CD4-positive, alpha-beta memory T cell (primary cell): ENCODE measurements around the gene SMIM23. TPM values are rescaled to one million over a fixed set of nuclear protein-coding genes. Genes with fewer than 3 reads are reported as not detected.

Experiments used
- CTCF ChIA-PET: fragments of 350-600 bp; sonication (Branson Sonifier 250); formaldehyde crosslinking; loops from one replicate; lab custom pipeline; 2021; ENCODE audit warnings: inconsistent platforms; ENCODE audit not compliant: partially characterized antibody; lab: Charles Lee
- POLR2A ChIA-PET: fragments of 350-600 bp; sonication (Branson Sonifier 250); formaldehyde crosslinking; loops from one replicate; lab custom pipeline; 2021; ENCODE audit not compliant: partially characterized antibody; lab: Charles Lee
- DNase-seq, 5 donors: peaks; one replicate each; pipeline versions ENCODE4 v3.0.0 to v3.0.0-alpha.2; 2020 to 2022; ENCODE audit warnings: mixed read lengths in 1 of 5
- H3K27ac ChIP-seq: one replicate; pipeline ENCODE4 v1.7.0; 2013; ENCODE audit warnings: low read depth, low read length
- H3K27me3 ChIP-seq: 2 replicates; pipeline ENCODE4 v1.7.0; 2013; ENCODE audit warnings: mild to moderate bottlenecking, low read length, moderate library complexity; ENCODE audit not compliant: insufficient read depth
- H3K36me3 ChIP-seq: 2 replicates; pipeline ENCODE4 v1.7.0; 2013; ENCODE audit warnings: mild to moderate bottlenecking, low read length, moderate library complexity; ENCODE audit not compliant: insufficient read depth
- H3K4me1 ChIP-seq: 2 replicates; pipeline ENCODE4 v1.7.0; 2013; ENCODE audit warnings: mild to moderate bottlenecking, low read length, moderate library complexity; ENCODE audit not compliant: insufficient read depth
- H3K4me3 ChIP-seq, 2 donors: one replicate each; pipeline ENCODE4 v1.7.0; 2013; ENCODE audit warnings: low read length in 2 of 2, mild to moderate bottlenecking in 1 of 2
- H3K9me3 ChIP-seq, 2 donors: one replicate each; pipeline ENCODE4 v1.7.0; 2013; ENCODE audit warnings: low read length in 2 of 2, control low read depth in 1 of 2; ENCODE audit not compliant: control insufficient read depth in 1 of 2
- H3K27ac Mint-ChIP-seq, 7 donors: one replicate each; pipeline ENCODE4 v1.8.0; 2020 to 2021; ENCODE audit warnings: mixed read lengths in 7 of 7, mild to moderate bottlenecking in 6 of 7, inconsistent platforms in 3 of 7, moderate library complexity in 3 of 7
- H3K27me3 Mint-ChIP-seq, 2 donors: one replicate each; pipeline ENCODE4 v1.8.0; 2020 to 2021; ENCODE audit warnings: mixed read lengths in 2 of 2
- H3K36me3 Mint-ChIP-seq, 2 donors: one replicate each; pipeline ENCODE4 v1.8.0; 2020 to 2021; ENCODE audit warnings: mixed read lengths in 2 of 2, inconsistent platforms in 1 of 2, mild to moderate bottlenecking in 1 of 2
- H3K4me1 Mint-ChIP-seq, 4 donors: one replicate each; pipeline ENCODE4 v1.8.0; 2020 to 2021; ENCODE audit warnings: mixed read lengths in 4 of 4, mild to moderate bottlenecking in 1 of 4
- H3K4me3 Mint-ChIP-seq, 8 donors: one replicate each; pipeline ENCODE4 v1.8.0; 2020 to 2021; ENCODE audit warnings: mixed read lengths in 8 of 8, mild to moderate bottlenecking in 7 of 8, moderate library complexity in 6 of 8, inconsistent platforms in 3 of 8
- H3K9me3 Mint-ChIP-seq, 8 donors: one replicate each; pipeline ENCODE4 v1.8.0; 2020 to 2021; ENCODE audit warnings: mixed read lengths in 8 of 8, mild to moderate bottlenecking in 5 of 8, inconsistent platforms in 3 of 8, moderate library complexity in 1 of 8
- intact Hi-C: fragments of 100-400 bp; cut with micrococcal nuclease; formaldehyde crosslinking; loops from one replicate; pipeline ENCODE4 v1.15.1; 2023
- polyA plus RNA-seq, 2 donors: library from polyadenylated mRNA; unstranded; fragments of 300-500 nt; fragmentation: Illumina TruSeq; gene quantifications; one replicate each; pipeline ENCODE4 v1.2.3, GENCODE V29; 2021
- total RNA-seq, 2 experiments: library from RNA; stranded (reverse); gene quantifications; one replicate each; pipeline ENCODE4 v1.2.3, GENCODE V29; 2021

SMIM23 gene
- not detected for total RNA-seq
- not detected for polyA plus RNA-seq

GRCh38 chr5:171785517-171785916 is at the start of gene SMIM23:
Gene SMIM23 (plus strand): TSS chr5:171785817. CDS start chr5:171785872, 55 bp downstream.
- H3K4me3 Mint-ChIP-seq = no peak within 1 kb of the TSS
- no peaks in the 10 kb centered on the region for H3K9me3 Mint-ChIP-seq
- H3K4me1 Mint-ChIP-seq = no peaks in the 10 kb centered on the region
- H3K9me3 ChIP-seq = no peaks in the 10 kb centered on the region
- ChIA-PET POLR2A (no interaction called here), CTCF (no interaction called here)
- no peak within 1 kb of the TSS for H3K4me3 ChIP-seq
- H3K36me3 ChIP-seq = no peaks in the 10 kb centered on the region
- no peak within 1 kb of the TSS for H3K27ac ChIP-seq
- intact Hi-C loops = no loop called here
- H3K27me3 ChIP-seq = no peaks in the 10 kb centered on the region
- H3K36me3 Mint-ChIP-seq = no peaks in the 10 kb centered on the region
- H3K27ac Mint-ChIP-seq = no peak within 1 kb of the TSS
- H3K4me1 ChIP-seq = no peaks in the 10 kb centered on the region
- no peak for DNase-seq
- H3K27me3 Mint-ChIP-seq = peaks cover 4 to 21% of the 10 kb centered on the region in 2 donors

GRCh38 chr5:171736976-171737891 is 48.4 kb upstream of the SMIM23 start:
- H3K4me3 Mint-ChIP-seq = no peak overlapping the region
- no peak overlapping the region for H3K27ac ChIP-seq
- no peaks in the 10 kb centered on the region for H3K36me3 ChIP-seq
- no peaks in the 10 kb centered on the region for H3K36me3 Mint-ChIP-seq
- H3K27me3 Mint-ChIP-seq = peaks cover 0 to 1% of the 10 kb centered on the region in 2 donors
- DNase-seq = no peak
- H3K9me3 Mint-ChIP-seq = no peaks in the 10 kb centered on the region
- H3K9me3 ChIP-seq = no peaks in the 10 kb centered on the region
- H3K4me1 Mint-ChIP-seq = peaks cover 0 to 2% (median under 1%) of the 10 kb centered on the region in 4 donors
- no peaks in the 10 kb centered on the region for H3K4me1 ChIP-seq
- intact Hi-C loops = no loop called here
- H3K27ac Mint-ChIP-seq = no peak overlapping the region
- ChIA-PET CTCF (no interaction called here), POLR2A (no interaction called here)
- no peak overlapping the region for H3K4me3 ChIP-seq
- no peaks in the 10 kb centered on the region for H3K27me3 ChIP-seq

- DNase-seq = no peak
- H3K27ac ChIP-seq = no peak overlapping the region
- no peaks in the 10 kb centered on the region for H3K9me3 ChIP-seq
- H3K9me3 Mint-ChIP-seq = peaks cover 0 to under 1% (median 0%) of the 10 kb centered on the region in 8 donors
- H3K4me1 Mint-ChIP-seq = peaks cover 0 to 2% (median under 1%) of the 10 kb centered on the region in 4 donors
- CTCF ChIA-PET = no interaction called here
- H3K4me3 ChIP-seq = no peak overlapping the region
- POLR2A ChIA-PET = no interaction called here
- intact Hi-C loops = no loop called here
- no peaks in the 10 kb centered on the region for H3K27me3 ChIP-seq
- no peak overlapping the region for H3K4me3 Mint-ChIP-seq
- peaks cover 3 to 4% of the 10 kb centered on the region in 2 donors for H3K27me3 Mint-ChIP-seq
- H3K4me1 ChIP-seq = no peaks in the 10 kb centered on the region
- H3K27ac Mint-ChIP-seq = no peak overlapping the region
- no peaks in the 10 kb centered on the region for H3K36me3 ChIP-seq
- H3K36me3 Mint-ChIP-seq = no peaks in the 10 kb centered on the region
Observed at GRCh38 chr5:171738501-171738900, 47.1 kb upstream of the SMIM23 start.

DNA sequence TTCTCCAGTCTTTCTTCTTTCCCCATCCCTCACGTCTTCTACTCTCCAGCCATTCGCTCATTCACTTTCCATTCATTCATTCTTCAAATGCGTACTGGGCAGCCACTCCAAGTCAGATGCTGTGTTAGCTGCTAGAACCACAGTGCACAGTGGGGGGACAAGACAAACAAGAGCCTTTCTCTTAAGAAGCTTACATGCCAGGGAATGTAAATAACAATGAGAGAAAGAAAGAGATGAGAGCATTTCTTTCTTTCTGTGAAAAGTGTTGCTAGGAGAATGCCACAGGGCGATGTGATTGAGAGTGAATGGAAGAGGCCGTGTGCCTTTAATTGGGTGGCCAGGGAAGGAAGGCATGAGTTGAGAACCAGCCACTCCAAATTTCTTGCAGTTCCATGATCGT is 46.3 kb upstream of the SMIM23 start:
- H3K9me3 ChIP-seq = no peaks in the 10 kb centered on the region
- no peaks in the 10 kb centered on the region for H3K27me3 ChIP-seq
- no peaks in the 10 kb centered on the region for H3K36me3 ChIP-seq
- H3K27ac Mint-ChIP-seq = no peak overlapping the region
- ChIA-PET CTCF (no interaction called here), POLR2A (no interaction called here)
- H3K4me3 Mint-ChIP-seq = no peak overlapping the region
- no peak overlapping the region for H3K4me3 ChIP-seq
- peaks cover 0 to 2% (median under 1%) of the 10 kb centered on the region in 4 donors for H3K4me1 Mint-ChIP-seq
- no peaks in the 10 kb centered on the region for H3K36me3 Mint-ChIP-seq
- DNase-seq = no peak
- peaks cover 0 to 3% (median 0%) of the 10 kb centered on the region in 8 donors for H3K9me3 Mint-ChIP-seq
- no peak overlapping the region for H3K27ac ChIP-seq
- H3K27me3 Mint-ChIP-seq = peaks cover 3 to 6% of the 10 kb centered on the region in 2 donors
- intact Hi-C loops = no loop called here
- H3K4me1 ChIP-seq = no peaks in the 10 kb centered on the region

GRCh38 chr5:171743436-171744076 is 42.1 kb upstream of the SMIM23 start:
- intact Hi-C loops = no loop called here
- no peaks in the 10 kb centered on the region for H3K36me3 ChIP-seq
- Mint-ChIP-seq H3K27ac (no peak overlapping the region), H3K27me3 (peaks cover 3 to 7% of the 10 kb centered on the region in 2 donors), H3K9me3 (peaks cover 0 to 4% (median 0%) of the 10 kb centered on the region in 8 donors), H3K36me3 (no peaks in the 10 kb centered on the region), H3K4me3 (no peak overlapping the region), H3K4me1 (peaks cover 0 to 2% (median under 1%) of the 10 kb centered on the region in 4 donors)
- no peaks in the 10 kb centered on the region for H3K9me3 ChIP-seq
- no peaks in the 10 kb centered on the region for H3K4me1 ChIP-seq
- no peak overlapping the region for H3K27ac ChIP-seq
- H3K27me3 ChIP-seq = no peaks in the 10 kb centered on the region
- no peak for DNase-seq
- H3K4me3 ChIP-seq = no peak overlapping the region
- POLR2A ChIA-PET = no interaction called here
- CTCF ChIA-PET = no interaction called here

DNA sequence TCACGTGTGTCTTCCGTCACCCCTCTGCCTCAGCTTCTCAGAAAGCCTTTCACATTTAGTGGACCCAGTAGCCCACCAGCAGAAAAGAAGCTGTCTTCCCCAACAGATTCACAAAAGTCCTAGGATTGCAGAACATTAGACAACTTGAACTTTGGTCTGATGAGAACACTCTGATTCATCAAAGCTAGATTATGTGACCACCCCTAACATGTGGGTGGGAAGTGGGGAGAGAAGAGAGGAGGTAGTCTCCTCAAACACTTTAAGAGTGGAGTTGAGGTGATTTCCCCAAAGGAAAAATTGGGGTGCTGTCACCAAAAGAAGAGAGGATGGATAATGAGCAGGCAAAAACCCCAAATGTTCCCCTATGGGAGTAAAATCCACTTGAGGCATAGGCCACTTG is 41.4 kb upstream of the SMIM23 start:
- peaks cover 0 to 4% (median 0%) of the 10 kb centered on the region in 8 donors for H3K9me3 Mint-ChIP-seq
- no peaks in the 10 kb centered on the region for H3K4me1 ChIP-seq
- DNase-seq = no peak
- H3K9me3 ChIP-seq = no peaks in the 10 kb centered on the region
- peaks cover 0 to 2% (median under 1%) of the 10 kb centered on the region in 4 donors for H3K4me1 Mint-ChIP-seq
- CTCF ChIA-PET = no interaction called here
- no peak overlapping the region for H3K4me3 Mint-ChIP-seq
- H3K27ac ChIP-seq = no peak overlapping the region
- POLR2A ChIA-PET = no interaction called here
- H3K36me3 ChIP-seq = no peaks in the 10 kb centered on the region
- H3K27me3 ChIP-seq = no peaks in the 10 kb centered on the region
- H3K4me3 ChIP-seq = no peak overlapping the region
- intact Hi-C loops = no loop called here
- no peaks in the 10 kb centered on the region for H3K36me3 Mint-ChIP-seq
- no peak overlapping the region for H3K27ac Mint-ChIP-seq
- H3K27me3 Mint-ChIP-seq = peaks cover 3 to 7% of the 10 kb centered on the region in 2 donors

DNA sequence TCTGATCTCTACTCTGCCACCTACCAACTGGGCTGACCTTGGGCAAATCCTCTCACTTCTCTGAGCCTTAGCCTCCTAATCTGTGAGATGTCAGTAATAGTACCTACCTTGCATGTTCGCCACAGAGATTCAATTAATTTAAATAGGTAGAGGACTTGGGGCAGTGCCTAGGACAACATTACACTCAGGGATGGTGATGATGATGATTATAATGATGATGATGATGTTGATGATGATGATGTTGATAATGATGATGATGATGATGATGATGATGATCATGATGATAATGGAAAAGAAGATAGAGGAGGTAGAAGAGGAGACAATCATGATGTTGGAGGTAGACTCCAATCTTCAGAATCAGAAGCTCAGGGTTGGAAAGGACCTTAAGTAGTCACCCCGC is 40.7 kb upstream of the SMIM23 start:
- POLR2A ChIA-PET = no interaction called here
- H3K27me3 ChIP-seq = no peaks in the 10 kb centered on the region

More for the DNA sequence above, 40.7 kb upstream of the SMIM23 start:
- Mint-ChIP-seq H3K36me3 (no peaks in the 10 kb centered on the region), H3K27me3 (peaks cover 2 to 7% of the 10 kb centered on the region in 2 donors), H3K27ac (no peak overlapping the region), H3K4me1 (peaks cover 0 to 2% (median under 1%) of the 10 kb centered on the region in 4 donors), H3K9me3 (peaks cover 0 to 4% (median 0%) of the 10 kb centered on the region in 8 donors), H3K4me3 (no peak overlapping the region)
- H3K36me3 ChIP-seq = no peaks in the 10 kb centered on the region
- no peaks in the 10 kb centered on the region for H3K4me1 ChIP-seq
- DNase-seq = no peak
- H3K9me3 ChIP-seq = no peaks in the 10 kb centered on the region
- intact Hi-C loops = no loop called here
- CTCF ChIA-PET = no interaction called here
- H3K27ac ChIP-seq = no peak overlapping the region
- H3K4me3 ChIP-seq = no peak overlapping the region
